Tibial nerve (tissue), 4 donors: ENCODE results near the gene SYNM. TPM values are rescaled to one million over a fixed set of nuclear protein-coding genes. Genes with fewer than 3 reads are reported as not detected.

Experiments
- DNase-seq, 2 donors: peaks; one replicate each; pipeline ENCODE4 v3.0.0-alpha.2; 2019; ENCODE audit warnings: low spot score in 2 of 2
- H3K27ac ChIP-seq, 4 donors: fragments of 200-600 bp; sonication (generic) in 3 of 4; one replicate each; pipeline ENCODE4 v1.5.1; 2017 to 2019; ENCODE audit warnings: mild to moderate bottlenecking in 1 of 4
- H3K27me3 ChIP-seq, 2 donors: fragments of 200-600 bp; sonication (generic) in 1 of 2; one replicate each; pipeline versions ENCODE4 v1.5.1 to v1.6.0; 2017 to 2019
- H3K36me3 ChIP-seq, 3 donors: fragments of 200-600 bp; sonication (generic); one replicate each; pipeline ENCODE4 v1.5.1; 2018 to 2019
- H3K4me1 ChIP-seq, 4 donors: fragments of 200-600 bp; sonication (generic) in 3 of 4; one replicate each; pipeline ENCODE4 v1.5.1; 2017 to 2019
- H3K4me3 ChIP-seq, 4 donors: fragments of 200-600 bp; sonication (generic) in 3 of 4; one replicate each; pipeline ENCODE4 v1.5.1; 2017 to 2019; ENCODE audit warnings: mild to moderate bottlenecking in 1 of 4, moderate library complexity in 1 of 4
- H3K9me3 ChIP-seq, 4 donors: fragments of 200-600 bp; sonication (generic) in 3 of 4; one replicate each; pipeline ENCODE4 v1.5.1; 2017 to 2019
- EP300 ChIP-seq, 2 donors: sonication (generic); formaldehyde crosslinking; IDR thresholded peaks; one replicate each; pipeline ENCODE4 v1.6.1; 2017; ENCODE audit warnings: antibody characterized with exemption in 2 of 2, mild to moderate bottlenecking in 1 of 2
- POLR2A ChIP-seq, 2 donors: fragments of 450-650 bp; IDR thresholded peaks; one replicate each; pipeline ENCODE4 v1.6.1; 2017; ENCODE audit warnings: antibody characterized with exemption in 2 of 2, mild to moderate bottlenecking in 2 of 2, moderate library complexity in 2 of 2
- WGBS, 2 donors: methylation state at CpG; one replicate each; pipeline ENCODE4 v1.1.5; 2018; 5-methylcytosine and 5-hydroxymethylcytosine counted together
- total RNA-seq, 4 donors: library from RNA; depleted of rRNA; stranded (reverse); fragments of >200 nt; gene quantifications; one replicate each; pipeline ENCODE4 v1.1.0, GENCODE V29; 2016
- TF ChIP-seq, protein P1 (sequence below), 5 experiments: fragments of 200-600 bp in 3 of 5; fragments of 450-650 bp in 2 of 5; sonication (generic) in 3 of 5; IDR thresholded peaks; one replicate each; pipeline ENCODE4 v1.5.1; 2016 to 2019; ENCODE audit warnings: antibody characterized with exemption in 5 of 5, mild to moderate bottlenecking in 3 of 5, moderate library complexity in 2 of 5

SYNM gene
- total RNA-seq, 4 donors from 2014 or later: 26.4 to 47.0 (median 29.6) TPM

DNA sequence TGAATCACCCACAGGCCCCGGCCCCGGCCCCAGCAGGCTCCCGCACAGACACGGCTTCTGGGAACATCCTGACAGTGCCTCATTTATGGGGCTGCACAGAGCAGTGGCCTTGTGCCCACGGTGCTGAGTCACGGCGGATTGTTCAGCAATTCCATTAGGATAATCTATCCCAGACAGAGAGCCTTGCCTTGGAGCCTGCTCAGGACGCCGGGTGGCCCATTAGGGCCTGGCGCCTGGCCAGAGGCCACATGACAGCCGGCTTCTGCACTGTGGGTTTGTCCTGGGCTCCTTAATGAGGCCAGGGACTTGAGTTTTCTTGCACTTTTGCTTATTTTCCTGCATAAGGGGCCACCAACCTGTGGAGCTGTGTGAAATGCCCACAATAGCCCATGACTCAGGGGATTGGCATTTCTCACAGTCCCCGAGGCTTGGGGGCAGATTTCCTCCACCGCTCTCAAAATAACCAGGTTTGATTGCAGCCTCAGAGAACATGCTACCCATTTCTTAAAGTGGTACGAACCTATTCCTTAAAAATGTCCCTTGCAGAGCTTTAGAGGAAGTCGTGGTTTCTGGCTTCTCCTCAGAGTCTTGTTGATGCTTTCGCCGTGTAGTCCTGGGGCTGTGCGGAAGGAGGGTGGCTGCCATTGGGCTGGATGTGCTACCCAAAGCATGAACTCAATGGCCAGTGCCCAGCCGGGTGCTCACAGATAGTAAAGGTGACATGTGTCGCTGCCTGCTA, 19.0 kb downstream of the SYNM start:
- WGBS, 2 donors: 23 to 24% methylated on average over 20 of the region's 20 CpGs
- Histone ChIP-seq H3K27me3 (no peaks in the 10 kb centered on the region), H3K27ac (peak overlapping the region; percentile 50 to 83 (median 78)), H3K9me3 (no peaks in the 10 kb centered on the region), H3K4me3 (peak overlapping the region in 2 of 4 donors; percentile 5 to 36), H3K4me1 (peaks cover 0 to 39% (median 20%) of the 10 kb centered on the region in 4 donors), H3K36me3 (peaks cover 0 to 19% (median 0%) of the 10 kb centered on the region in 3 donors)
- peak; percentile 72 to 78 for DNase-seq
- TF ChIP-seq EP300 (IDR thresholded peaks at IDR 0.05) (peak in 1 of 2 donors; percentile 70), POLR2A (IDR thresholded peaks at IDR 0.05) (no peak)

DNA sequence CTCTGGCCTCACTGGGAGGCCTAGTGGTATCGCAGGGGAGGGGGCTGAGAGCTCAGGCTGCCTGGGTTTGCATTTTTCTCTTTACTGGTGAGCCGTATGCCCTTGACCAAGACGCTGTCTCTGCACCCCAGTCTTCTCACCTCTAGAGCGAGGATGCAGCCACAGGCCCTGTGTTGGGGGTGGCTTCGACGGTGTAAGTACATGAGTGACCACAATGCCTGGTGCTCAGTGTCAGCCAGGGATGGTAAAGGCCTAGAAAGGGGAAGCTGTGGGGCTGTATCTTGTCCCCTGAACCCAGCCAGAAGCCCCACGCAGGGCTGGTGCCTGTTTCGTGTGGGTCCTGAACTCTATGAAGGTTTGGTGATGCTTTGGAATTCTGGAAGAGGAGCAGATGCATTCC, 19.8 kb downstream of the SYNM start:
- no peak for DNase-seq
- H3K36me3 ChIP-seq: peaks cover 0 to 15% (median 0%) of the 10 kb centered on the region in 3 donors
- peaks cover 0 to 39% (median 20%) of the 10 kb centered on the region in 4 donors for H3K4me1 ChIP-seq
- H3K27ac ChIP-seq: peak overlapping the region; percentile 1 to 83 (median 78)
- no peaks in the 10 kb centered on the region for H3K9me3 ChIP-seq
- WGBS, 2 donors: 90 to 95% methylated on average over 8 of the region's 8 CpGs
- H3K4me3 ChIP-seq: no peak overlapping the region
- TF ChIP-seq EP300 (IDR thresholded peaks at IDR 0.05) (no peak), POLR2A (IDR thresholded peaks at IDR 0.05) (no peak)
- TF ChIP-seq, protein P1, sequence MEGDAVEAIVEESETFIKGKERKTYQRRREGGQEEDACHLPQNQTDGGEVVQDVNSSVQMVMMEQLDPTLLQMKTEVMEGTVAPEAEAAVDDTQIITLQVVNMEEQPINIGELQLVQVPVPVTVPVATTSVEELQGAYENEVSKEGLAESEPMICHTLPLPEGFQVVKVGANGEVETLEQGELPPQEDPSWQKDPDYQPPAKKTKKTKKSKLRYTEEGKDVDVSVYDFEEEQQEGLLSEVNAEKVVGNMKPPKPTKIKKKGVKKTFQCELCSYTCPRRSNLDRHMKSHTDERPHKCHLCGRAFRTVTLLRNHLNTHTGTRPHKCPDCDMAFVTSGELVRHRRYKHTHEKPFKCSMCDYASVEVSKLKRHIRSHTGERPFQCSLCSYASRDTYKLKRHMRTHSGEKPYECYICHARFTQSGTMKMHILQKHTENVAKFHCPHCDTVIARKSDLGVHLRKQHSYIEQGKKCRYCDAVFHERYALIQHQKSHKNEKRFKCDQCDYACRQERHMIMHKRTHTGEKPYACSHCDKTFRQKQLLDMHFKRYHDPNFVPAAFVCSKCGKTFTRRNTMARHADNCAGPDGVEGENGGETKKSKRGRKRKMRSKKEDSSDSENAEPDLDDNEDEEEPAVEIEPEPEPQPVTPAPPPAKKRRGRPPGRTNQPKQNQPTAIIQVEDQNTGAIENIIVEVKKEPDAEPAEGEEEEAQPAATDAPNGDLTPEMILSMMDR (IDR thresholded peaks at IDR 0.05): no peak
- H3K27me3 ChIP-seq: no peaks in the 10 kb centered on the region

DNA sequence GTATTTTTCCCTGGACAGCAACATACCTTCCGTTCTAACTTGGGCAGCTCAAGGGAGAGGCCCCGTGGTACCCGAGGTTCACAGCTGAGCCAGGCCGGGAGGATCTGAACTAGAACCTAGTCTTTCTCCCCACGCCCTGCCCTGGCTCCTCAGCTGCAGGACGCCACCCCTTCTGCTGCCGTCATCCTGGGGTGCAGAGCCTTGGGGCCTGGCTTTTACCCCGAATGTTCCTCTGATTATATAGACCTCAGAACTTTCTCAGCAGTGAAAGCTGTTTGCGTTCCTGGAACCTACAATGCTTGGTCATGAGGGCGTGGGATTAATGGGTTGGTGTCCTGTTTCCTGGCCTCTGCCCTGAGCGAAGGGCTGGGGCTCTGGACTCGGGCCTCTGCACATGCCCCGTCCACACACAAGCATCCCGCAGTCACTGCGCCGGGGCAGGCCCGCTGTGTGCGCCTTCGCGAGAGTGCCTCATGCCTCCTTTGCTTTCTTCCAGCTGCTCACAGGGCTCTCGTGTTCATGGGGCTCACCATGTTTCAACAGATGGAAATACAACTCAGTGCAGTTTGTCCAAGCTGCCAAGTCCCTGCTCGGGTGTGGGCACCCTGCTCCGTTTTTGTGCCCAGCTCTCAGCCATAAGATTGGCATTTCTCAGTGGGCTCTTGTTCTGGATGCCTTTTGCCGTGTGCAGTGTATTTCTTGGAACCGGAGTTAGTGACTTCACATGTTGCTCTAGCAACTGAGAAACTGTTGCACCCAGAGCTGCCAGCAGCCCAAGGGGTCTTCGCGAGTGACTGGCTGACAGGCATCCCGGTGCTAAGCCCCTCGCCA, 20.4 kb downstream of the SYNM start:
- TF ChIP-seq, protein P1 (IDR thresholded peaks at IDR 0.05): no peak
- TF ChIP-seq POLR2A (IDR thresholded peaks at IDR 0.05) (no peak), EP300 (IDR thresholded peaks at IDR 0.05) (no peak)
- H3K4me3 ChIP-seq: no peak overlapping the region
- no peak for DNase-seq
- peaks cover 0 to 19% (median 0%) of the 10 kb centered on the region in 3 donors for H3K36me3 ChIP-seq
- no peaks in the 10 kb centered on the region for H3K9me3 ChIP-seq
- H3K27ac ChIP-seq: peak overlapping the region; percentile 1 to 83 (median 78)
- no peaks in the 10 kb centered on the region for H3K27me3 ChIP-seq
- WGBS, 2 donors: 64 to 76% methylated on average over 29 of the region's 29 CpGs
- peaks cover 0 to 39% (median 20%) of the 10 kb centered on the region in 4 donors for H3K4me1 ChIP-seq

DNA sequence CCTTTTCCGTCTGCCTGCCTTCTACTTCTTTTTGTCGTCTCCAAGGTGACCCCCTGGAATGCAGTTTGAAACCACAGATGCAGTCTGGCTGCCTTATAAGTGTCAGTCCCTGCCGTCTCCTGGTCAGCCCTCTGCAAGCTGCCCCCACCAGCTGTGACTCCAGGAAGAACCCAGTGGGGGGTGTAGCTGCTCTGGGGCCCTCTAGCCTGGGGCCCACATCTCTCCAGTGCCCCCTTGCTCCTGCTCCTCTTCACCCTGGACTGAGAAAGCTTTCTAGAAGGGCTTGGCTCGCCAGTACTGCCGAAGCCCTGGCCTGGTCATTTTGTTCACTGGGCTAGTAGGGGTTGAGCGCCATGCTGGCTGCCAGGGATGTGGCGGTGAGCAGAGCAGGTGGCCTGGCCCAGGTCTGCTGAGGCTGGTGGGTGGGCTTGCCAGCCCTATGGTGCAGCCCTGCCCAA, 21.3 kb downstream of the SYNM start:
- DNase-seq: no peak

DNA sequence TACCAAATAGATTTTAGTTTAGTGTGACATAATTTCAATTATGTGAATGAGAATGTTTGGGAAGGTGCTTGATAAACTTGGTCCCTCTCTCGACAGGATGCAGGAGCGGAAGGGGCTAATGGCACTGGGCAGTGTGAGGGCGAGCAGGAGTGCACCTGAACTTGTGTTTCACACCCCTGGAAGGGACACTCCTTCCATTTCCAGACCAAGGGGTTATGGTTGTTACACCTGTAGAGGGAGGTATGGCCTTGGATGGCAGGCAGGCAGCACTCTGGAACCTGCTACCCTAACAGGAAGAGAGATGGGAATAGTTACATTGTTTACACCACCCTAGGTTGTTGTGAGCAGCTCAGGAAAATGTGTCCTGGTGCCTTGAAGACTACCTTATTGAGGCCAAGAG, 22.1 kb downstream of the SYNM start:
- peaks cover 0 to 36% (median 0%) of the 10 kb centered on the region in 3 donors for H3K36me3 ChIP-seq
- no peaks in the 10 kb centered on the region for H3K27me3 ChIP-seq
- no peak for DNase-seq
- WGBS, 2 donors: 94 to 100% methylated on average over 3 of the region's 3 CpGs
- no peak overlapping the region for H3K4me3 ChIP-seq
- H3K27ac ChIP-seq: no peak overlapping the region
- TF ChIP-seq, protein P1 (IDR thresholded peaks at IDR 0.05): no peak
- TF ChIP-seq EP300 (IDR thresholded peaks at IDR 0.05): no peak
- TF ChIP-seq POLR2A (IDR thresholded peaks at IDR 0.05): no peak
- H3K9me3 ChIP-seq: no peaks in the 10 kb centered on the region
- peaks cover 0 to 39% (median 20%) of the 10 kb centered on the region in 4 donors for H3K4me1 ChIP-seq

More for the DNA sequence above, 21.3 kb downstream of the SYNM start:
- Histone ChIP-seq H3K36me3 (peaks cover 0 to 28% (median 0%) of the 10 kb centered on the region in 3 donors), H3K27ac (peak overlapping the region in 2 of 4 donors; percentile 27 to 83), H3K4me1 (peaks cover 0 to 39% (median 20%) of the 10 kb centered on the region in 4 donors), H3K9me3 (no peaks in the 10 kb centered on the region), H3K4me3 (no peak overlapping the region), H3K27me3 (no peaks in the 10 kb centered on the region)
- TF ChIP-seq POLR2A (IDR thresholded peaks at IDR 0.05) (no peak), EP300 (IDR thresholded peaks at IDR 0.05) (no peak)
- TF ChIP-seq, protein P1 (IDR thresholded peaks at IDR 0.05): no peak
- WGBS, 2 donors: 84 to 92% methylated on average over 4 to 7 of the region's 7 CpGs
